Measurements from ENCODE around the gene GJC3.
"Not testable (repeated sequence)": the region's sequence is repeated elsewhere in the genome, so short reads cannot be mapped to it uniquely, and the experiment has no call there.

The GJC3 gene

GRCh38 chr7:99969298-99969697 lies 39.9 kb upstream of the GJC3 start:
- TF ChIP-seq, protein P1, sequence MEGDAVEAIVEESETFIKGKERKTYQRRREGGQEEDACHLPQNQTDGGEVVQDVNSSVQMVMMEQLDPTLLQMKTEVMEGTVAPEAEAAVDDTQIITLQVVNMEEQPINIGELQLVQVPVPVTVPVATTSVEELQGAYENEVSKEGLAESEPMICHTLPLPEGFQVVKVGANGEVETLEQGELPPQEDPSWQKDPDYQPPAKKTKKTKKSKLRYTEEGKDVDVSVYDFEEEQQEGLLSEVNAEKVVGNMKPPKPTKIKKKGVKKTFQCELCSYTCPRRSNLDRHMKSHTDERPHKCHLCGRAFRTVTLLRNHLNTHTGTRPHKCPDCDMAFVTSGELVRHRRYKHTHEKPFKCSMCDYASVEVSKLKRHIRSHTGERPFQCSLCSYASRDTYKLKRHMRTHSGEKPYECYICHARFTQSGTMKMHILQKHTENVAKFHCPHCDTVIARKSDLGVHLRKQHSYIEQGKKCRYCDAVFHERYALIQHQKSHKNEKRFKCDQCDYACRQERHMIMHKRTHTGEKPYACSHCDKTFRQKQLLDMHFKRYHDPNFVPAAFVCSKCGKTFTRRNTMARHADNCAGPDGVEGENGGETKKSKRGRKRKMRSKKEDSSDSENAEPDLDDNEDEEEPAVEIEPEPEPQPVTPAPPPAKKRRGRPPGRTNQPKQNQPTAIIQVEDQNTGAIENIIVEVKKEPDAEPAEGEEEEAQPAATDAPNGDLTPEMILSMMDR (IDR thresholded peaks at IDR 0.05; ENCODE audit: control insufficient read depth, insufficient read depth, low read depth, low read length, missing control alignments): no peak
- DNase-seq (ENCODE audit: low read depth): no peak
- no peak overlapping the region for H3K4me3 ChIP-seq (ENCODE audit: control insufficient read depth, low read depth, low read length)

GRCh38 chr7:99958564-99959227 lies 29.3 kb upstream of the GJC3 start:
- TF ChIP-seq, protein P1 (IDR thresholded peaks at IDR 0.05; ENCODE audit: control insufficient read depth, insufficient read depth, low read depth, low read length, missing control alignments): no peak
- DNase-seq (ENCODE audit: low read depth): no peak
- H3K4me3 ChIP-seq (ENCODE audit: control insufficient read depth, low read depth, low read length): no peak overlapping the region

DNA sequence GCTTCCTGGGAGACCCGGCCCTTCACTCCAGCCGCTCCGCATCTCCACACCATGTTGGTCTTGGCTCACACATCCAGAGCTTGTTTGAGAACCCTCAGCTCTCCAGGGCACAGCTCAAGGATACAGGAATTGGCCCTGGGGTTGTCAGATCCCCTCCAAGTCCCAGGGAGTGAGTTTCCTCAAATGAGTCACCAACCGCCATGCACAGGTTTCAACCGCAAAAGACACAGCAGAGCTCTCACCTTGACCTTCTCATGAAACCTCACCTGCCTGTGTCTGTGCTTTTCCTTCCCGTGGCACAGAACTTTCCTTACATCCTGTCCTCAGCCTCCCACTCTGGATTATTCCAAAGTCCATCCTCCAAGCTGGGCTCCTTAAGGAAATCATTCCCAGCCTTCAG lies 25.8 kb upstream of the GJC3 start:
- TF ChIP-seq, protein P1 (IDR thresholded peaks at IDR 0.05; ENCODE audit: control insufficient read depth, insufficient read depth, low read depth, low read length, missing control alignments): no peak
- H3K4me3 ChIP-seq (ENCODE audit: control insufficient read depth, low read depth, low read length): no peak overlapping the region
- DNase-seq (ENCODE audit: low read depth): no peak

DNA sequence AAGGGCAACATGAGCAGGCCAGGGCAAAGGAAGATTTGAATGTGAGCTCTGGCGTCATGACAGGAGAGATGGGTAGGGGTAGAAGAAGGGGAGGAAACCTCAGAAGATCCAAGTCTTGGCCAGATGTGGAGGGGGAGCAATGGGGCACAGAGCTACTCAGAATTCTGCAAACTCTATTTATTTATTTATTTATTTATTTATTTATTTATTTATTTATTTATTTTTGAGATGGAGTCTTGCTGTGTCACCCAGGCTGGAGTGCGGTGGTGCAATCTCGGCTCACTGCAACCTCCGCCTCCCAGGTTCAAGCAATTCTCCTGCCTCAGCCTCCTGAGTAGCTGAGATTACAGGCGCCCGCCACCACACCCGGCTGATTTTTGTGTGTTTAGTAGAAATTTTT lies 25.2 kb upstream of the GJC3 start:
- not testable (repeated sequence) for H3K4me3 ChIP-seq (ENCODE audit: control insufficient read depth, low read depth, low read length); DNase-seq (ENCODE audit: low read depth)

GRCh38 chr7:99953649-99954048 lies 24.2 kb upstream of the GJC3 start:
- TF ChIP-seq, protein P1 (IDR thresholded peaks at IDR 0.05; ENCODE audit: control insufficient read depth, insufficient read depth, low read depth, low read length, missing control alignments): no peak
- DNase-seq (ENCODE audit: low read depth): peak; percentile 29
- H3K4me3 ChIP-seq (ENCODE audit: control insufficient read depth, low read depth, low read length): no peak overlapping the region

GRCh38 chr7:99952649-99953048 lies 23.2 kb upstream of the GJC3 start:
- not testable (repeated sequence) for DNase-seq (ENCODE audit: low read depth); H3K4me3 ChIP-seq (ENCODE audit: control insufficient read depth, low read depth, low read length)

DNA sequence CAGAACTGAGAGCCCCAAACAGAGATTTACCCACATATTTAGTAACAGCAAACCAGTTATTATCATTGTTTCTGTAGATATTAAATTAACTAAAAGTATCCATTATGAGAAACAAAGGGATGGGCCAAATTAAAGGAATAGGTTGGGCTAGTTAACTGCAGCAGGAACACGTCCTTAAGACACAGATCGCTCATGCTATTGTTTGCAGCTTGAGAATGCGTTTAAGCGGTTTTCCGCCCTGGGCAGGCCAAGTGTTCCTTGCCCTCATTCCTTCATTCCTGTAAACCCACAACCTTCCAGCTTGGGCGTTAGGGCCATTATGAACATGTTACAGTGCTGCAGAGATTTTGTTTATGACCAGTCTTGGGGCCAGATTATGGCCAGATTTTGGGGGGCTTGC lies 21.4 kb upstream of the GJC3 start:
- H3K4me3 ChIP-seq (ENCODE audit: control insufficient read depth, low read depth, low read length); DNase-seq (ENCODE audit: low read depth): not testable (repeated sequence)

DNA sequence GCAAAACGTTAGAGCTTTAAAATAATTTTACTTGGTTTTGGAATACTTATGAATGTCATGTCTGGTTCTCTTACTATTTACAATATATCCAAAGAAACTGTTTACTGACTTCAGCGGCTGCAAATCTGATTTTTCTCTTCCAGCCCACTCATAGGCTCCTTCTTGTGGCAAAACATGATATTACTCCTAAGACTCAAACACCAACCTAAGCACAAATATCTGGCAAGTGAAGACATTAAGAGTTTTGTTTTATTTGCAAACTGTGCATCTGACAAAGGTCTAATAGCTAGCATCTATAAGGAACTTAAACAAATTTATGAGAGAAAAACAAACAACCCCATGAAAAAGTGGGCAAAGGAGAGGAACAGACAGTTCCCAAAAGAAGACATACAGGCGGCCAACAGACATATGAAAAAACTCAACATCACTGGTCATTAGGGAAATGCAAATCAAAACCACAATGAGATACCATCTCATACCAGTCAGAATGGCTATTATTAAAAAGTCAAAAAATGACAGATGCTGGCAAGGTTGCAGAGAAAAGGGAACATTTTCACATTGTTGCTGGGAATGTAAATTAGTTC lies 20.3 kb upstream of the GJC3 start:
- no peak for DNase-seq (ENCODE audit: low read depth)
- TF ChIP-seq, protein P1 (IDR thresholded peaks at IDR 0.05; ENCODE audit: control insufficient read depth, insufficient read depth, low read depth, low read length, missing control alignments): peak; percentile 46
- no peak overlapping the region for H3K4me3 ChIP-seq (ENCODE audit: control insufficient read depth, low read depth, low read length)

Data from AG09309 (cell line).